Heart left ventricle (tissue), 13 donors: Measurements from ENCODE around the gene DOCK1.

Experiments used
- POLR2A ChIP-seq, 2 donors: fragments of 450-650 bp; IDR thresholded peaks; one replicate each; pipeline ENCODE4 v1.6.1; 2017; ENCODE audit warnings: antibody characterized with exemption in 2 of 2, mild to moderate bottlenecking in 2 of 2, moderate library complexity in 2 of 2
- TF ChIP-seq, protein P1 (sequence below), 12 donors: fragments of 200-600 bp; sonication (generic) in 4 of 12; IDR thresholded peaks; one replicate each; pipeline versions ENCODE4 v1.5.0 to v1.8.0; 2018 to 2022; ENCODE audit warnings: antibody characterized with exemption in 12 of 12, mild to moderate bottlenecking in 5 of 12
- donor health status: ischemic (EF 13 %, LVEDD 7.1; RV severe dilation, severe dysfunction).
- donor health status: DM: no; HTN: yes; CAD: no.
- donor health status: DM: no; HTN: no; CAD: no.
- donor health status: ischemic (EF 25% LVEDD 6.9; RV normal size, moderate dysfunction).
- donor health status: ischemic (EF 25% LVEDD 5.7; RV mildly dilated, moderate dysfunction).
- donor health status: ischemic (EF 35%, LVEDD 5.7; RV mildly dilated, moderate dysfunction).
- donor health status: nonischemic (EF 11% LVEDD 7.7; RV severe dilation, severe dysfunction).
- donor health status: DM: yes; HTN: yes; CAD: no.
- donor health status: PGD.
- donor health status: ischemic (EF 29% LVEDD 5.4; RV normal size, mild dysfunction).
- donor health status: nonischemic (EF 23%, LVEDD 6.1; RV moderate dilation, normal function).

DNA sequence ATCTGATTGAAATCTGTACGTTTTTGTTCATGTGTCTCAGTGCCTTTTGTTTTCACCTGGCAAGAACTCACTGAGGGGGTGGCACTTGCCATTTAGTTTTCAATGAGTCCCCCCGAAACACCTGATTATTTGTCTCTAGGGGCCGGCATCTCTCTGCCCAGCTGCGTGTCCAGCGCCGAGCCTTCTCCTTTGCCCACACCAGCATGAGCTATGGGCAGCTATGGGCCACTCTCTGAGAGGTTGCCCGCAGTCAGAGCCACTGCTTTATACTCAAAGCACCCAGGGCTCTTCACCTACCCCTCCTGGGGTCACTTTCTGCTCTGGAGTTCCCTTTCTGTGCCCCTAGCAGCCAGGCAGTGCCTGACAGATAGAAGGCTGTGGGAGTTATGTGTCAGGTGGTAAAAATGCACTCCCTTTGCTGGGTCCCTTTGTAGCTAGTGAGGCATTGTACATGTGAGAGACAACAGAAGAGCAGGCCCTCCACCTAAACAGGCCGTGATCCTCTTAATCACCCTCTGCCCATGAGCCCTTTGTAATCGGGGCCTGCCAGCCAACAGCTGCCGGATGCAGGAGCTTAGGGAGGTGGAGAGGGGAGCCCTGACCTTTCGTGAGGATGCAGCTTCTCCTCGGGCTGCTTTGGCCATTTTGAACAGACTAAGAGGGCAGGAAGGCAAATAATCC lies 510.8 kb downstream of the DOCK1 start:
- TF ChIP-seq, protein P1, sequence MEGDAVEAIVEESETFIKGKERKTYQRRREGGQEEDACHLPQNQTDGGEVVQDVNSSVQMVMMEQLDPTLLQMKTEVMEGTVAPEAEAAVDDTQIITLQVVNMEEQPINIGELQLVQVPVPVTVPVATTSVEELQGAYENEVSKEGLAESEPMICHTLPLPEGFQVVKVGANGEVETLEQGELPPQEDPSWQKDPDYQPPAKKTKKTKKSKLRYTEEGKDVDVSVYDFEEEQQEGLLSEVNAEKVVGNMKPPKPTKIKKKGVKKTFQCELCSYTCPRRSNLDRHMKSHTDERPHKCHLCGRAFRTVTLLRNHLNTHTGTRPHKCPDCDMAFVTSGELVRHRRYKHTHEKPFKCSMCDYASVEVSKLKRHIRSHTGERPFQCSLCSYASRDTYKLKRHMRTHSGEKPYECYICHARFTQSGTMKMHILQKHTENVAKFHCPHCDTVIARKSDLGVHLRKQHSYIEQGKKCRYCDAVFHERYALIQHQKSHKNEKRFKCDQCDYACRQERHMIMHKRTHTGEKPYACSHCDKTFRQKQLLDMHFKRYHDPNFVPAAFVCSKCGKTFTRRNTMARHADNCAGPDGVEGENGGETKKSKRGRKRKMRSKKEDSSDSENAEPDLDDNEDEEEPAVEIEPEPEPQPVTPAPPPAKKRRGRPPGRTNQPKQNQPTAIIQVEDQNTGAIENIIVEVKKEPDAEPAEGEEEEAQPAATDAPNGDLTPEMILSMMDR (IDR thresholded peaks at IDR 0.05): no peak
- TF ChIP-seq POLR2A (IDR thresholded peaks at IDR 0.05): no peak
